HL-60 (cell line): ENCODE data around the gene SIGLEC10.

Source experiments
- DNase-seq, 2 experiments: peaks; one replicate each; pipeline ENCODE4 v3.0.0-alpha.2; 2010 to 2020; ENCODE audit warnings: low read depth in 1 of 2, low spot score in 1 of 2
- H3K27ac ChIP-seq: fragments of 250-450 bp; sonication (Bioruptor Pico); replicated peaks from 2 replicates; pipeline ENCODE4 v1.5.1; 2020; ENCODE audit warnings: mild to moderate bottlenecking, moderate library complexity
- H3K27me3 ChIP-seq: fragments of 250-450 bp; sonication (Bioruptor Pico); 2 replicates; pipeline ENCODE4 v1.5.1; 2021; ENCODE audit warnings: mild to moderate bottlenecking, moderate library complexity; ENCODE audit not compliant: insufficient read depth, poor library complexity, severe bottlenecking
- H3K4me3 ChIP-seq: replicated peaks from 2 replicates; pipeline ENCODE4 v1.5.1; 2011; ENCODE audit warnings: mild to moderate bottlenecking, control low read depth, low read length; ENCODE audit not compliant: insufficient read depth
- CTCF ChIP-seq: IDR thresholded peaks from one replicate; pipeline ENCODE4 v1.5.1; 2011; ENCODE audit warnings: low read length, control low read depth, inconsistent platforms; ENCODE audit not compliant: insufficient read depth
- GABPA ChIP-seq: IDR thresholded peaks from 2 replicates; pipeline ENCODE4 v1.6.1; 2012; ENCODE audit warnings: low read depth
- POLR2AphosphoS5 ChIP-seq: IDR thresholded peaks from 2 replicates; pipeline ENCODE4 v1.6.1; 2012; ENCODE audit warnings: low read depth
- SPI1 ChIP-seq: IDR thresholded peaks from 2 replicates; pipeline ENCODE4 v1.6.1; 2012; ENCODE audit warnings: low read depth, mild to moderate bottlenecking, borderline replicate concordance
- TF ChIP-seq, protein P1 (sequence below): IDR thresholded peaks from 2 replicates; pipeline ENCODE4 v1.6.1; 2012; ENCODE audit warnings: low read depth; ENCODE audit not compliant: insufficient replicate concordance

SIGLEC10 gene

GRCh38 chr19:51391073-51391611 is 26.3 kb downstream of the SIGLEC10 start:
- DNase-seq: no peak
- H3K27ac ChIP-seq: no peak overlapping the region
- no peak for TF ChIP-seq SPI1
- no peak for TF ChIP-seq POLR2AphosphoS5
- TF ChIP-seq GABPA: no peak
- no peak for TF ChIP-seq CTCF
- TF ChIP-seq, protein P1, sequence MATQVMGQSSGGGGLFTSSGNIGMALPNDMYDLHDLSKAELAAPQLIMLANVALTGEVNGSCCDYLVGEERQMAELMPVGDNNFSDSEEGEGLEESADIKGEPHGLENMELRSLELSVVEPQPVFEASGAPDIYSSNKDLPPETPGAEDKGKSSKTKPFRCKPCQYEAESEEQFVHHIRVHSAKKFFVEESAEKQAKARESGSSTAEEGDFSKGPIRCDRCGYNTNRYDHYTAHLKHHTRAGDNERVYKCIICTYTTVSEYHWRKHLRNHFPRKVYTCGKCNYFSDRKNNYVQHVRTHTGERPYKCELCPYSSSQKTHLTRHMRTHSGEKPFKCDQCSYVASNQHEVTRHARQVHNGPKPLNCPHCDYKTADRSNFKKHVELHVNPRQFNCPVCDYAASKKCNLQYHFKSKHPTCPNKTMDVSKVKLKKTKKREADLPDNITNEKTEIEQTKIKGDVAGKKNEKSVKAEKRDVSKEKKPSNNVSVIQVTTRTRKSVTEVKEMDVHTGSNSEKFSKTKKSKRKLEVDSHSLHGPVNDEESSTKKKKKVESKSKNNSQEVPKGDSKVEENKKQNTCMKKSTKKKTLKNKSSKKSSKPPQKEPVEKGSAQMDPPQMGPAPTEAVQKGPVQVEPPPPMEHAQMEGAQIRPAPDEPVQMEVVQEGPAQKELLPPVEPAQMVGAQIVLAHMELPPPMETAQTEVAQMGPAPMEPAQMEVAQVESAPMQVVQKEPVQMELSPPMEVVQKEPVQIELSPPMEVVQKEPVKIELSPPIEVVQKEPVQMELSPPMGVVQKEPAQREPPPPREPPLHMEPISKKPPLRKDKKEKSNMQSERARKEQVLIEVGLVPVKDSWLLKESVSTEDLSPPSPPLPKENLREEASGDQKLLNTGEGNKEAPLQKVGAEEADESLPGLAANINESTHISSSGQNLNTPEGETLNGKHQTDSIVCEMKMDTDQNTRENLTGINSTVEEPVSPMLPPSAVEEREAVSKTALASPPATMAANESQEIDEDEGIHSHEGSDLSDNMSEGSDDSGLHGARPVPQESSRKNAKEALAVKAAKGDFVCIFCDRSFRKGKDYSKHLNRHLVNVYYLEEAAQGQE: no peak
- H3K27me3 ChIP-seq: no peaks in the 10 kb centered on the region
- H3K4me3 ChIP-seq: no peak overlapping the region

DNA sequence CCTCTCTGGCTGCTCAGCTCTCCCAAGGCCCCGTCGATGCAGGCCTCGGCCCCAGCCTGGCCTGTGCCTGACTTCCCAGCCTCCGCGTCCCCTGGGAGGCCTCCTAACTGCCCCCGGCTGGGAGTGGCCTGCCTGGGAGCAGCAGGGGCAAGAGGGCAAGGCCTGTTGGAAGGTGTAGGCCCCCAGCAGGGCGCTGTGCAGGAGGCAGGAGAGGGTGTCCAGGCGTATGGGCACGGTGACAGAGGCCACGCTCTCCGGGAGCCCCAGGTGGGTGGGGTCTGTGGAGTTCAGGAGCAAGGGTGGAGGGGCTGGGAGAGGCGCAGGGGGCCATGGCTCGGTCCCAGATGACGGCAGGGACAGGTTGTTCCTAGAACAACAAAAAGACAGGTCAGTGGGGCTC is 28.3 kb downstream of the SIGLEC10 start:
- no peak overlapping the region for H3K27ac ChIP-seq
- H3K27me3 ChIP-seq: no peaks in the 10 kb centered on the region
- TF ChIP-seq CTCF (no peak), POLR2AphosphoS5 (no peak)
- TF ChIP-seq, protein P1: no peak
- H3K4me3 ChIP-seq: no peak overlapping the region
- no peak for DNase-seq

GRCh38 chr19:51387924-51388389 is 29.5 kb downstream of the SIGLEC10 start, which contains the start of gene LIM2:
TSS of gene LIM2 (minus strand) at chr19:51387974. CDS start at chr19:51387443, 531 bp downstream.
- no peak for DNase-seq
- no peak within 1 kb of the TSS for H3K27ac ChIP-seq
- H3K4me3 ChIP-seq: no peak within 1 kb of the TSS
- H3K27me3 ChIP-seq: no peaks in the 10 kb centered on the region
- TF ChIP-seq POLR2AphosphoS5: no peak
- no peak for TF ChIP-seq CTCF
- no peak for TF ChIP-seq GABPA
- TF ChIP-seq SPI1: no peak
- TF ChIP-seq, protein P1: no peak
